Skeletal muscle satellite cell (primary cell): ENCODE data around the gene TBC1D14.

Source experiments
- H3K27me3 ChIP-seq: 2 replicates; pipeline ENCODE4 v1.7.0; 2013; ENCODE audit warnings: low read length; ENCODE audit not compliant: control insufficient read depth, insufficient read depth
- H3K36me3 ChIP-seq: 2 replicates; pipeline ENCODE4 v1.7.0; 2013; ENCODE audit warnings: mild to moderate bottlenecking, control low read depth, low read length; ENCODE audit not compliant: insufficient read depth
- H3K4me1 ChIP-seq: 2 replicates; pipeline ENCODE4 v1.7.0; 2013; ENCODE audit warnings: low read length; ENCODE audit not compliant: control insufficient read depth, insufficient read depth
- H3K4me2 ChIP-seq: 2 replicates; pipeline ENCODE4 v1.7.0; 2013; ENCODE audit warnings: mild to moderate bottlenecking, low read length
- H3K4me3 ChIP-seq: 2 replicates; pipeline ENCODE4 v1.7.0; 2013; ENCODE audit warnings: low read length
- H3K9ac ChIP-seq: 2 replicates; pipeline ENCODE4 v1.7.0; 2013; ENCODE audit warnings: mild to moderate bottlenecking, low read depth, low read length, moderate library complexity
- H3K9me3 ChIP-seq: replicated peaks from 2 replicates; pipeline ENCODE4 v1.7.0; 2013; ENCODE audit warnings: mild to moderate bottlenecking, control low read depth, low read length

The TBC1D14 gene

GRCh38 chr4:7052923-7053715, 143.5 kb downstream of the TBC1D14 start:
- no peaks in the 10 kb centered on the region for H3K9me3 ChIP-seq
- peaks cover 39% of the 10 kb centered on the region for H3K36me3 ChIP-seq
- H3K4me2 ChIP-seq, result no peak overlapping the region
- no peak overlapping the region for H3K4me3 ChIP-seq
- peaks cover 21% of the 10 kb centered on the region for H3K4me1 ChIP-seq
- no peaks in the 10 kb centered on the region for H3K27me3 ChIP-seq
- H3K9ac ChIP-seq, result no peak overlapping the region

GRCh38 chr4:7054106-7054880, 144.7 kb downstream of the TBC1D14 start:
- Histone ChIP-seq H3K36me3 (peaks cover 49% of the 10 kb centered on the region), H3K4me1 (peaks cover 21% of the 10 kb centered on the region)

GRCh38 chr4:7055111-7055989, 145.7 kb downstream of the TBC1D14 start:
- Histone ChIP-seq H3K4me2 (peak overlapping the region; percentile 9), H3K36me3 (peaks cover 60% of the 10 kb centered on the region), H3K9ac (no peak overlapping the region), H3K9me3 (no peaks in the 10 kb centered on the region), H3K4me1 (peaks cover 21% of the 10 kb centered on the region), H3K27me3 (no peaks in the 10 kb centered on the region), H3K4me3 (no peak overlapping the region)

More at GRCh38 chr4:7054106-7054880, 144.7 kb downstream of the TBC1D14 start:
- Histone ChIP-seq H3K4me3 (no peak overlapping the region), H3K4me2 (no peak overlapping the region), H3K9ac (no peak overlapping the region), H3K27me3 (no peaks in the 10 kb centered on the region), H3K9me3 (no peaks in the 10 kb centered on the region)

GRCh38 chr4:7055990-7056325, 146.3 kb downstream of the TBC1D14 start:
- Histone ChIP-seq H3K9ac (no peak overlapping the region), H3K36me3 (peaks cover 64% of the 10 kb centered on the region), H3K4me2 (no peak overlapping the region), H3K4me3 (no peak overlapping the region), H3K27me3 (no peaks in the 10 kb centered on the region), H3K4me1 (peaks cover 21% of the 10 kb centered on the region), H3K9me3 (no peaks in the 10 kb centered on the region)

- H3K27me3 ChIP-seq, result no peaks in the 10 kb centered on the region
- no peak overlapping the region for H3K4me3 ChIP-seq
- H3K36me3 ChIP-seq, result peaks cover 82% of the 10 kb centered on the region
- H3K4me1 ChIP-seq, result peaks cover 13% of the 10 kb centered on the region
- no peaks in the 10 kb centered on the region for H3K9me3 ChIP-seq
- H3K4me2 ChIP-seq, result no peak overlapping the region
- no peak overlapping the region for H3K9ac ChIP-seq
Observed at GRCh38 chr4:7058792-7059191, 149.2 kb downstream of the TBC1D14 start.

GRCh38 chr4:7059662-7060061, 150.0 kb downstream of the TBC1D14 start:
- peaks cover 77% of the 10 kb centered on the region for H3K36me3 ChIP-seq
- H3K4me2 ChIP-seq, result no peak overlapping the region
- peaks cover 10% of the 10 kb centered on the region for H3K4me1 ChIP-seq
- H3K4me3 ChIP-seq, result no peak overlapping the region
- H3K27me3 ChIP-seq, result no peaks in the 10 kb centered on the region
- no peaks in the 10 kb centered on the region for H3K9me3 ChIP-seq
- no peak overlapping the region for H3K9ac ChIP-seq

GRCh38 chr4:7060346-7061150, 150.9 kb downstream of the TBC1D14 start:
- Histone ChIP-seq H3K36me3 (peaks cover 76% of the 10 kb centered on the region), H3K9ac (no peak overlapping the region), H3K4me1 (peaks cover 1% of the 10 kb centered on the region), H3K4me2 (no peak overlapping the region), H3K9me3 (no peaks in the 10 kb centered on the region), H3K27me3 (no peaks in the 10 kb centered on the region), H3K4me3 (no peak overlapping the region)

- no peaks in the 10 kb centered on the region for H3K9me3 ChIP-seq
Observed at GRCh38 chr4:7061815-7062214, 152.2 kb downstream of the TBC1D14 start.

GRCh38 chr4:7062816-7063215, 153.2 kb downstream of the TBC1D14 start:
- no peak overlapping the region for H3K4me3 ChIP-seq
- H3K27me3 ChIP-seq, result no peaks in the 10 kb centered on the region
- peaks cover 8% of the 10 kb centered on the region for H3K4me1 ChIP-seq
- H3K4me2 ChIP-seq, result no peak overlapping the region
- no peak overlapping the region for H3K9ac ChIP-seq
- H3K9me3 ChIP-seq, result no peaks in the 10 kb centered on the region
- peaks cover 57% of the 10 kb centered on the region for H3K36me3 ChIP-seq

More at GRCh38 chr4:7061815-7062214, 152.2 kb downstream of the TBC1D14 start:
- peaks cover 63% of the 10 kb centered on the region for H3K36me3 ChIP-seq
- H3K4me3 ChIP-seq, result no peak overlapping the region
- no peak overlapping the region for H3K4me2 ChIP-seq
- peaks cover 5% of the 10 kb centered on the region for H3K4me1 ChIP-seq
- no peak overlapping the region for H3K9ac ChIP-seq
- no peaks in the 10 kb centered on the region for H3K27me3 ChIP-seq

- no peak overlapping the region for H3K9ac ChIP-seq
- H3K4me3 ChIP-seq, result no peak overlapping the region
- no peak overlapping the region for H3K4me2 ChIP-seq
- peaks cover 8% of the 10 kb centered on the region for H3K4me1 ChIP-seq
- peaks cover 55% of the 10 kb centered on the region for H3K36me3 ChIP-seq
- no peaks in the 10 kb centered on the region for H3K27me3 ChIP-seq
- H3K9me3 ChIP-seq, result no peaks in the 10 kb centered on the region
Observed at GRCh38 chr4:7063362-7063761, 153.7 kb downstream of the TBC1D14 start.
